Measurements from ENCODE around the gene B4GALNT3. TPM values are rescaled to one million over a fixed set of nuclear protein-coding genes. Genes with fewer than 3 reads are reported as not detected.

The B4GALNT3 gene
- total and polyA plus RNA-seq, 4 donors = 1.7 to 36.1 (median 13.0) TPM

GRCh38 chr12:484096-484495 lies 24.4 kb downstream of the B4GALNT3 start:
- Histone ChIP-seq H3K9me3 (ENCODE audit: control insufficient read depth in 4 of 4, insufficient read depth in 3 of 4, low read length in 3 of 4) (no peaks in the 10 kb centered on the region), H3K27ac (ENCODE audit: low read depth in 1 of 2, low read length in 1 of 2) (no peak overlapping the region), H3K27me3 (ENCODE audit: control insufficient read depth in 3 of 3, insufficient read depth in 3 of 3, low read length in 2 of 3) (no peaks in the 10 kb centered on the region), H3K4me3 (no peak overlapping the region), H3K9ac (ENCODE audit: insufficient read depth in 1 of 2, low read length in 2 of 2) (no peak overlapping the region), H3K4me1 (ENCODE audit: control insufficient read depth in 5 of 5, insufficient read depth in 5 of 5, low read length in 5 of 5) (no peaks in the 10 kb centered on the region), H3K36me3 (ENCODE audit: control insufficient read depth in 4 of 4, insufficient read depth in 4 of 4, low read length in 4 of 4) (no peaks in the 10 kb centered on the region)
- ATAC-seq (ENCODE audit: insufficient read depth, low FRiP score) = no peak
- 73 to 79% methylated on average over 11 of the region's 11 CpGs for WGBS, 2 donors
- no peak for TF ChIP-seq CTCF (IDR thresholded peaks at IDR 0.05; ENCODE audit: control extremely low read depth, extremely low read depth)
- DNase-seq = no peak

- no peak overlapping the region for H3K9ac ChIP-seq (ENCODE audit: insufficient read depth in 1 of 2, low read length in 2 of 2)
- no peak for DNase-seq
- TF ChIP-seq CTCF (IDR thresholded peaks at IDR 0.05; ENCODE audit: control extremely low read depth, extremely low read depth) = no peak
- no peak overlapping the region for H3K27ac ChIP-seq (ENCODE audit: low read depth in 1 of 2, low read length in 1 of 2)
- no peak overlapping the region for H3K4me3 ChIP-seq
- H3K36me3 ChIP-seq (ENCODE audit: control insufficient read depth in 4 of 4, insufficient read depth in 4 of 4, low read length in 4 of 4) = no peaks in the 10 kb centered on the region
- ATAC-seq (ENCODE audit: insufficient read depth, low FRiP score) = no peak
- H3K9me3 ChIP-seq (ENCODE audit: control insufficient read depth in 4 of 4, insufficient read depth in 3 of 4, low read length in 3 of 4) = no peaks in the 10 kb centered on the region
- no peaks in the 10 kb centered on the region for H3K4me1 ChIP-seq (ENCODE audit: control insufficient read depth in 5 of 5, insufficient read depth in 5 of 5, low read length in 5 of 5)
- no peaks in the 10 kb centered on the region for H3K27me3 ChIP-seq (ENCODE audit: control insufficient read depth in 3 of 3, insufficient read depth in 3 of 3, low read length in 2 of 3)
Observed at GRCh38 chr12:490260-490659, 30.5 kb downstream of the B4GALNT3 start.

- no peak for TF ChIP-seq CTCF (IDR thresholded peaks at IDR 0.05; ENCODE audit: control extremely low read depth, extremely low read depth)
- Histone ChIP-seq H3K4me1 (ENCODE audit: control insufficient read depth in 5 of 5, insufficient read depth in 5 of 5, low read length in 5 of 5) (peaks cover 0 to 5% (median 0%) of the 10 kb centered on the region in 5 donors), H3K36me3 (ENCODE audit: control insufficient read depth in 4 of 4, insufficient read depth in 4 of 4, low read length in 4 of 4) (no peaks in the 10 kb centered on the region), H3K9me3 (ENCODE audit: control insufficient read depth in 4 of 4, insufficient read depth in 3 of 4, low read length in 3 of 4) (no peaks in the 10 kb centered on the region), H3K4me3 (no peak overlapping the region), H3K9ac (ENCODE audit: insufficient read depth in 1 of 2, low read length in 2 of 2) (no peak overlapping the region), H3K27ac (ENCODE audit: low read depth in 1 of 2, low read length in 1 of 2) (no peak overlapping the region), H3K27me3 (ENCODE audit: control insufficient read depth in 3 of 3, insufficient read depth in 3 of 3, low read length in 2 of 3) (no peaks in the 10 kb centered on the region)
- DNase-seq = no peak
- 92 to 95% methylated on average over 3 of the region's 3 CpGs for WGBS, 2 donors
- ATAC-seq (ENCODE audit: insufficient read depth, low FRiP score) = no peak
Observed at GRCh38 chr12:495466-495865, 35.7 kb downstream of the B4GALNT3 start.

- H3K9me3 ChIP-seq (ENCODE audit: control insufficient read depth in 4 of 4, insufficient read depth in 3 of 4, low read length in 3 of 4) = no peaks in the 10 kb centered on the region
- no peak overlapping the region for H3K9ac ChIP-seq (ENCODE audit: insufficient read depth in 1 of 2, low read length in 2 of 2)
- ATAC-seq (ENCODE audit: insufficient read depth, low FRiP score) = no peak
- H3K27ac ChIP-seq (ENCODE audit: low read depth in 1 of 2, low read length in 1 of 2) = no peak overlapping the region
- H3K4me1 ChIP-seq (ENCODE audit: control insufficient read depth in 5 of 5, insufficient read depth in 5 of 5, low read length in 5 of 5) = peaks cover 0 to 5% (median 0%) of the 10 kb centered on the region in 5 donors
- H3K36me3 ChIP-seq (ENCODE audit: control insufficient read depth in 4 of 4, insufficient read depth in 4 of 4, low read length in 4 of 4) = no peaks in the 10 kb centered on the region
- no peak for TF ChIP-seq CTCF (IDR thresholded peaks at IDR 0.05; ENCODE audit: control extremely low read depth, extremely low read depth)
- WGBS, 2 donors = 92% methylated on average over 11 of the region's 11 CpGs
- no peak for DNase-seq
- no peak overlapping the region for H3K4me3 ChIP-seq
- H3K27me3 ChIP-seq (ENCODE audit: control insufficient read depth in 3 of 3, insufficient read depth in 3 of 3, low read length in 2 of 3) = no peaks in the 10 kb centered on the region
Observed at GRCh38 chr12:496736-497135, 37.0 kb downstream of the B4GALNT3 start.

Data from lung (tissue), 12 donors.